K562 (cell line): ENCODE measurements around the gene EFNA1. TPM values are rescaled to one million over a fixed set of nuclear protein-coding genes. Genes with fewer than 3 reads are reported as not detected.

Source experiments
- CBX3 ChIP-seq, 2 experiments: IDR thresholded peaks; 1 replicate in 1 of 2; 2 replicates in 1 of 2; pipeline ENCODE4 v1.6.1; 2012; ENCODE audit warnings: inconsistent platforms in 2 of 2, low read length in 2 of 2, borderline replicate concordance in 1 of 2, control low read depth in 1 of 2
- DDX20 ChIP-seq: fragments of 450-650 bp; IDR thresholded peaks from 2 replicates; pipeline ENCODE4 v1.6.1; 2016; ENCODE audit warnings: missing genetic modification characterization, low read depth, mild to moderate bottlenecking, missing compliant biosample characterization, moderate library complexity
- DPF2 ChIP-seq: fragments of 450-650 bp; IDR thresholded peaks from 2 replicates; pipeline ENCODE4 v1.6.1; 2016
- EGR1 ChIP-seq: fragments of 450-650 bp; conservative IDR thresholded peaks from 2 replicates; pipeline ENCODE4 v1.6.1; 2017; ENCODE audit warnings: mild to moderate bottlenecking
- FOXJ2 ChIP-seq: fragments of 200-800 bp; sonication (Bioruptor generic); IDR thresholded peaks from 2 replicates; pipeline ENCODE4 v1.6.1; 2016; ENCODE audit warnings: missing genetic modification characterization, missing compliant biosample characterization
- LEF1 ChIP-seq: fragments of 450-650 bp; IDR thresholded peaks from 2 replicates; pipeline ENCODE4 v1.6.1; 2016; ENCODE audit warnings: mild to moderate bottlenecking
- MAFF ChIP-seq: IDR thresholded peaks from 2 replicates; pipeline ENCODE4 v1.6.1; 2012; ENCODE audit warnings: low read length, improper control_type of control experiment
- PYGO2 ChIP-seq: fragments of 450-650 bp; IDR thresholded peaks from 2 replicates; pipeline ENCODE4 v1.6.1; 2016; ENCODE audit warnings: mild to moderate bottlenecking, missing genetic modification characterization, moderate library complexity, missing compliant biosample characterization
- ZBTB2 ChIP-seq: fragments of 450-650 bp; IDR thresholded peaks from 2 replicates; pipeline ENCODE4 v1.6.1; 2016; ENCODE audit warnings: antibody characterized with exemption
- ZBTB9 ChIP-seq: fragments of 450-650 bp; formaldehyde crosslinking; IDR thresholded peaks from 2 replicates; pipeline ENCODE4 v1.4.0; 2020; ENCODE audit warnings: mild to moderate bottlenecking, moderate library complexity
- ZNF408 ChIP-seq: fragments of 250-450 bp; sonication (Bioruptor Pico); IDR thresholded peaks from 2 replicates; pipeline ENCODE4 v1.4.0; 2020; ENCODE audit warnings: low read depth, mild to moderate bottlenecking, moderate library complexity
- ZNF592 ChIP-seq: fragments of 450-650 bp; IDR thresholded peaks from 2 replicates; pipeline ENCODE4 v1.6.1; 2017; ENCODE audit warnings: antibody characterized with exemption, mild to moderate bottlenecking
- ZNF77 ChIP-seq: fragments of 250-450 bp; sonication (Bioruptor Pico); IDR thresholded peaks from 2 replicates; pipeline ENCODE4 v1.5.0; 2020
- ZNF785 ChIP-seq: fragments of 250-450 bp; sonication (Bioruptor Pico); IDR thresholded peaks from 2 replicates; pipeline ENCODE4 v1.4.0; 2020; ENCODE audit warnings: mild to moderate bottlenecking
- polyA plus RNA-seq, 8 experiments: library from polyadenylated mRNA; depleted of rRNA in 4 of 8; stranded (reverse) in 5 of 8; unstranded in 3 of 8; fragments of >200 nt; fragmentation: Nextera tagmentation in 2 of 8; fragmentation: Illumina TruSeq in 1 of 8; extraction: Ambion mirVana in 2 of 8; extraction: Trizol in 1 of 8; gene quantifications; 2 replicates each; pipeline versions ENCODE4 v1.2.1 to v1.2.3, GENCODE V29; 2011 to 2014; ENCODE audit warnings: inconsistent platforms in 1 of 8, missing spikeins in 1 of 8
- total RNA-seq, 7 experiments: library from RNA; depleted of rRNA in 6 of 7; stranded (reverse); fragments of >200 nt in 6 of 7; fragmentation: Illumina TruSeq in 2 of 7; extraction: Trizol in 2 of 7; gene quantifications; 2 replicates each; pipeline versions ENCODE4 v1.2.1 to v1.2.3, GENCODE V29; 2011 to 2021; ENCODE audit warnings: low replicate concordance in 1 of 7
- TF ChIP-seq, protein P1 (sequence below): fragments of 150-350 bp; conservative IDR thresholded peaks from 2 replicates; pipeline ENCODE4 v1.6.1; 2014; ENCODE audit warnings: low read length
- TF ChIP-seq, protein P2 (sequence below): fragments of 250-450 bp; sonication (Bioruptor Pico); IDR thresholded peaks from 2 replicates; pipeline ENCODE4 v1.8.0; 2022; ENCODE audit warnings: inconsistent platforms

The EFNA1 gene
- total and polyA plus RNA-seq, 9 of the 15 experiments (the other 6 are each of a cell fraction or from before 2014, with no cell fraction given) = 2.1 to 9.3 (median 3.0) TPM

DNA sequence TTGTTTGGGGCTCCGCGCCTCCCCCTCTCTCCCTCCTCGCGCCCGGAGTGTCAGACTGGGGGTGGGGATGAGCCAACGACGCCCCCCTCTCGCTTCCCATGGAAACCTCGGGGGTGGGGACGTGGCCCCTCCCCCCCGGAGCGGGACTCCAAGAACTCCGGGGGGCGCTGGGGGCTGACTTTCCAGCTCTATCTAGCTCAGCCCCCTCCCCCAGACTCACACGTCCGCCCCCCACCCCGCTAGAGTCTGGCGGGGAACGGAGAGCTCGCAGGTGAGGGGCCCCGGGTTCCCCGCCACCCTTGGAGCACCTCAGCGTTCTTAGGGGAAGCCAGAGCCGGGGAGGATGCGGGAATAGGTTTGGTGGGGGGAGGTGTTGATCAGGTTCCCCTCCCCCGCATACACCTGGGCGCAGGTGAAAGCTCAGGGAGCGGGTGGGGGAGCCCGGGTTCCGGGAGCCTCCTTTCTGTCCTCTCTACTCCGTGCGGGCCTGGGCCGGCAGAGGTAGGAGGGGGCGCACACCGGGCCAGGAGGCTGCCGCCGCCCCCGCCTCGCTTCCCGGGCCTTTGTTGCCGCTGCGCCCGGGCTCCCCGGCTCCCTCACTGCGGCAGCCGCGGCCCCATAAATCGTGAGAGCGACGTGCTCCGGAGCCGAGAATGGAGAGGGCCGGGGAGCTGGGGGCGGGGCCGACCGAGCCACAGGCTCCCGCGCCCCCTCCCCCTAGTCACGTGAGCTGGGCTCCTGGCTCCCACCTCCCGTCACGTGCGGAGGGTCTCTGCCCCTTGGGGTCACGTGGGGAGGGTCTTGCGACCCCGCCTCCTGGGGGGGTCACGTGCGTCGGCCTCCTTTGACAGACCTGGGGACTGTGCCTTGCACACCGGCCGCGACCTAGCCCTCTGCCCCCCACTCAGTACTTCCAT lies 47.1 kb upstream of the EFNA1 start (continued):
- TF ChIP-seq DDX20 (tag) (no peak), ZBTB2 (no peak), CBX3 (IDR thresholded peaks at IDR 0.05; ENCODE audit: borderline replicate concordance in 1 of 2, low read length in 2 of 2) (no peak), LEF1 (peak; percentile 45; the same call in 1 of the 2 replicates), FOXJ2 (tag) (no peak), ZNF785 (CRISPR knock-in tag) (no peak), ZNF77 (CRISPR knock-in tag) (no peak), DPF2 (no peak), ZNF408 (no peak), ZBTB9 (0 out of 2 replicates have a peak, but pooled peaks have one; percentile 68), EGR1 (peak; percentile 79), PYGO2 (tag) (no peak), ZNF592 (no peak), MAFF (no peak)
- TF ChIP-seq, protein P1, sequence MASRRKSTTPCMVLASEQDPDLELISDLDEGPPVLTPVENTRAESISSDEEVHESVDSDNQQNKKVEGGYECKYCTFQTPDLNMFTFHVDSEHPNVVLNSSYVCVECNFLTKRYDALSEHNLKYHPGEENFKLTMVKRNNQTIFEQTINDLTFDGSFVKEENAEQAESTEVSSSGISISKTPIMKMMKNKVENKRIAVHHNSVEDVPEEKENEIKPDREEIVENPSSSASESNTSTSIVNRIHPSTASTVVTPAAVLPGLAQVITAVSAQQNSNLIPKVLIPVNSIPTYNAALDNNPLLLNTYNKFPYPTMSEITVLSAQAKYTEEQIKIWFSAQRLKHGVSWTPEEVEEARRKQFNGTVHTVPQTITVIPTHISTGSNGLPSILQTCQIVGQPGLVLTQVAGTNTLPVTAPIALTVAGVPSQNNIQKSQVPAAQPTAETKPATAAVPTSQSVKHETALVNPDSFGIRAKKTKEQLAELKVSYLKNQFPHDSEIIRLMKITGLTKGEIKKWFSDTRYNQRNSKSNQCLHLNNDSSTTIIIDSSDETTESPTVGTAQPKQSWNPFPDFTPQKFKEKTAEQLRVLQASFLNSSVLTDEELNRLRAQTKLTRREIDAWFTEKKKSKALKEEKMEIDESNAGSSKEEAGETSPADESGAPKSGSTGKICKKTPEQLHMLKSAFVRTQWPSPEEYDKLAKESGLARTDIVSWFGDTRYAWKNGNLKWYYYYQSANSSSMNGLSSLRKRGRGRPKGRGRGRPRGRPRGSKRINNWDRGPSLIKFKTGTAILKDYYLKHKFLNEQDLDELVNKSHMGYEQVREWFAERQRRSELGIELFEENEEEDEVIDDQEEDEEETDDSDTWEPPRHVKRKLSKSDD = no peak
- TF ChIP-seq, protein P2, sequence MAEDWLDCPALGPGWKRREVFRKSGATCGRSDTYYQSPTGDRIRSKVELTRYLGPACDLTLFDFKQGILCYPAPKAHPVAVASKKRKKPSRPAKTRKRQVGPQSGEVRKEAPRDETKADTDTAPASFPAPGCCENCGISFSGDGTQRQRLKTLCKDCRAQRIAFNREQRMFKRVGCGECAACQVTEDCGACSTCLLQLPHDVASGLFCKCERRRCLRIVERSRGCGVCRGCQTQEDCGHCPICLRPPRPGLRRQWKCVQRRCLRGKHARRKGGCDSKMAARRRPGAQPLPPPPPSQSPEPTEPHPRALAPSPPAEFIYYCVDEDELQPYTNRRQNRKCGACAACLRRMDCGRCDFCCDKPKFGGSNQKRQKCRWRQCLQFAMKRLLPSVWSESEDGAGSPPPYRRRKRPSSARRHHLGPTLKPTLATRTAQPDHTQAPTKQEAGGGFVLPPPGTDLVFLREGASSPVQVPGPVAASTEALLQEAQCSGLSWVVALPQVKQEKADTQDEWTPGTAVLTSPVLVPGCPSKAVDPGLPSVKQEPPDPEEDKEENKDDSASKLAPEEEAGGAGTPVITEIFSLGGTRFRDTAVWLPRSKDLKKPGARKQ = no peak
